ENCODE measurements around the gene TXNDC16. TPM values are rescaled to one million over a fixed set of nuclear protein-coding genes. Genes with fewer than 3 reads are reported as not detected.

Gene TXNDC16
- total RNA-seq = 30.7 TPM

GRCh38 chr14:52552063-52552988 is at the start of gene TXNDC16, which contains the start of gene GPR137C:
TXNDC16 (minus strand) TSS chr14:52552505; CDS start chr14:52543557, 8,948 bp downstream.
GPR137C (plus strand) TSS chr14:52552836; CDS start chr14:52553148, 312 bp downstream.

Other genes starting within 250 kb of the TXNDC16 start
- 8.3 TPM for gene PTGER2, start 238.2 kb downstream of the TXNDC16 start, total RNA-seq
- gene GPR137C, start 331 bp upstream of the TXNDC16 start, total RNA-seq = 5.5 TPM
- gene ERO1A, start 143.1 kb upstream of the TXNDC16 start, total RNA-seq = 35.6 TPM
- gene PSMC6, start 154.7 kb upstream of the TXNDC16 start, total RNA-seq = 102 TPM
- 15.8 TPM for gene STYX, start 177.7 kb upstream of the TXNDC16 start, total RNA-seq
- 22.6 TPM for gene GNPNAT1, start 239.1 kb upstream of the TXNDC16 start, total RNA-seq